Neural cell (in vitro differentiated cells): ENCODE measurements around the gene A1CF. TPM values are rescaled to one million over a fixed set of nuclear protein-coding genes. Genes with fewer than 3 reads are reported as not detected.

Source experiments
- H2AFZ ChIP-seq: fragments of 200-600, 300-800 bp; sonication (generic), shearing (Covaris generic); 2 replicates; pipeline ENCODE4 v1.6.0; 2014; ENCODE audit warnings: low read depth, mild to moderate bottlenecking, antibody characterized with exemption, low read length, moderate library complexity
- H3F3A ChIP-seq: fragments of 200-600 bp; shearing (Covaris generic); 2 replicates; pipeline ENCODE4 v1.6.1; 2016; ENCODE audit warnings: mild to moderate bottlenecking, moderate library complexity, mixed read lengths, antibody characterized with exemption, low read length; ENCODE audit not compliant: insufficient read depth, poor library complexity, severe bottlenecking
- H3K27ac ChIP-seq: fragments of 200-600, 300-800 bp; sonication (generic), shearing (Covaris generic); 2 replicates; pipeline ENCODE4 v1.5.1; 2014; ENCODE audit warnings: mild to moderate bottlenecking, low read length, moderate library complexity
- H3K27me3 ChIP-seq: fragments of 300-800, 200-600 bp; sonication (generic), shearing (Covaris generic); 2 replicates; pipeline ENCODE4 v1.6.0; 2014; ENCODE audit warnings: mild to moderate bottlenecking, low read depth, low read length, moderate library complexity; ENCODE audit not compliant: insufficient read depth
- H3K36me3 ChIP-seq: fragments of 300-800, 200-600 bp; sonication (generic), shearing (Covaris generic); 2 replicates; pipeline ENCODE4 v1.5.1; 2014; ENCODE audit warnings: mild to moderate bottlenecking, antibody characterized with exemption, low read length, moderate library complexity; ENCODE audit not compliant: insufficient read depth
- H3K4me2 ChIP-seq: fragments of 300-800, 200-600 bp; sonication (generic), shearing (Covaris generic); 2 replicates; pipeline ENCODE4 v1.6.0; 2014; ENCODE audit warnings: mild to moderate bottlenecking, low read length
- H3K4me3 ChIP-seq: fragments of 300-800, 200-600 bp; sonication (generic), shearing (Covaris generic); 2 replicates; pipeline ENCODE4 v1.5.1; 2014; ENCODE audit warnings: mild to moderate bottlenecking, low read length, moderate library complexity
- H3K79me2 ChIP-seq: fragments of 200-600 bp; shearing (Covaris generic); replicated peaks from 2 replicates; pipeline ENCODE4 v1.6.0; 2014; ENCODE audit warnings: mild to moderate bottlenecking, low read length, moderate library complexity; ENCODE audit not compliant: insufficient read depth
- H3K9ac ChIP-seq: fragments of 300-800, 200-600 bp; sonication (generic), shearing (Covaris generic); 2 replicates; pipeline ENCODE4 v1.6.1; 2016; ENCODE audit warnings: mild to moderate bottlenecking, low read length, mixed read lengths
- H3K9me2 ChIP-seq: fragments of 200-600 bp; shearing (Covaris generic); 2 replicates; pipeline ENCODE4 v1.6.1; 2016; ENCODE audit warnings: mild to moderate bottlenecking, low read length, mixed read lengths; ENCODE audit not compliant: insufficient read depth
- H3K9me3 ChIP-seq: fragments of 200-600, 300-800 bp; sonication (generic), shearing (Covaris generic); 2 replicates; pipeline ENCODE4 v1.6.1; 2016; ENCODE audit warnings: mild to moderate bottlenecking, mixed run types, low read length, moderate library complexity, mixed read lengths
- H4K20me1 ChIP-seq: fragments of 200-600 bp; shearing (Covaris generic); 2 replicates; pipeline ENCODE4 v1.6.1; 2016; ENCODE audit warnings: mild to moderate bottlenecking, mixed run types; ENCODE audit not compliant: insufficient read depth
- CTCF ChIP-seq: fragments of 450-650 bp; IDR thresholded peaks from 2 replicates; pipeline ENCODE4 v1.5.1; 2014; ENCODE audit warnings: antibody characterized with exemption, mild to moderate bottlenecking, moderate library complexity; ENCODE audit not compliant: poor library complexity, severe bottlenecking
- EP300 ChIP-seq: fragments of 450-650 bp; conservative IDR thresholded peaks from 2 replicates; pipeline ENCODE4 v1.6.1; 2014; ENCODE audit warnings: antibody characterized with exemption, mild to moderate bottlenecking, moderate library complexity; ENCODE audit not compliant: poor library complexity, severe bottlenecking
- EZH2 ChIP-seq: fragments of 200-600, 300-800 bp; shearing (Covaris generic), sonication (generic); IDR thresholded peaks from 2 replicates; pipeline ENCODE4 v1.6.1; 2014; ENCODE audit warnings: antibody characterized with exemption, low read length, borderline replicate concordance, mild to moderate bottlenecking; ENCODE audit not compliant: insufficient read depth, poor library complexity, severe bottlenecking
- MXI1 ChIP-seq: fragments of 450-650 bp; conservative IDR thresholded peaks from 2 replicates; pipeline ENCODE4 v1.6.1; 2014; ENCODE audit warnings: antibody characterized with exemption, mild to moderate bottlenecking; ENCODE audit not compliant: poor library complexity, severe bottlenecking
- POLR2AphosphoS5 ChIP-seq: IDR thresholded peaks from 2 replicates; pipeline ENCODE4 v1.6.1; 2012
- RAD21 ChIP-seq: fragments of 450-650 bp; conservative IDR thresholded peaks from 2 replicates; pipeline ENCODE4 v1.6.1; 2014; ENCODE audit warnings: antibody characterized with exemption, mild to moderate bottlenecking, moderate library complexity
- REST ChIP-seq: IDR thresholded peaks from 2 replicates; pipeline ENCODE4 v1.6.1; 2012; ENCODE audit warnings: borderline replicate concordance
- SMC3 ChIP-seq: fragments of 450-650 bp; conservative IDR thresholded peaks from 2 replicates; pipeline ENCODE4 v1.6.1; 2014; ENCODE audit warnings: antibody characterized with exemption, mild to moderate bottlenecking, moderate library complexity; ENCODE audit not compliant: poor library complexity
- TAF1 ChIP-seq: IDR thresholded peaks from 2 replicates; pipeline ENCODE4 v1.6.1; 2012; ENCODE audit warnings: low read depth
- polyA plus RNA-seq: library from polyadenylated mRNA; depleted of rRNA; stranded (reverse); fragments of >200 nt; gene quantifications from 2 replicates; pipeline ENCODE4 v1.2.3, GENCODE V29; 2014

A1CF gene
- polyA plus RNA-seq, 1 donor from 2014 or later: not detected

GRCh38 chr10:50846753-50847152, 38.7 kb downstream of the A1CF start:
- H3F3A ChIP-seq: no peaks in the 10 kb centered on the region
- TF ChIP-seq REST: no peak
- TF ChIP-seq CTCF: no peak
- no peak for TF ChIP-seq MXI1
- TF ChIP-seq EZH2: no peak
- TF ChIP-seq TAF1: no peak
- no peak for TF ChIP-seq RAD21
- TF ChIP-seq POLR2AphosphoS5: no peak
- TF ChIP-seq SMC3: no peak
- TF ChIP-seq EP300: no peak
- no peaks in the 10 kb centered on the region for H3K9me3 ChIP-seq
- H3K9ac ChIP-seq: no peak overlapping the region
- no peaks in the 10 kb centered on the region for H3K9me2 ChIP-seq
- no peak overlapping the region for H3K4me3 ChIP-seq
- H3K36me3 ChIP-seq: no peaks in the 10 kb centered on the region
- no peak overlapping the region for H3K4me2 ChIP-seq
- H4K20me1 ChIP-seq: no peaks in the 10 kb centered on the region
- no peaks in the 10 kb centered on the region for H3K79me2 ChIP-seq
- H3K27ac ChIP-seq: no peak overlapping the region
- H2AFZ ChIP-seq: no peak overlapping the region
- H3K27me3 ChIP-seq: no peaks in the 10 kb centered on the region

GRCh38 chr10:50837095-50837494, 48.3 kb downstream of the A1CF start:
- H2AFZ ChIP-seq: no peak overlapping the region
- no peaks in the 10 kb centered on the region for H3K79me2 ChIP-seq
- no peak overlapping the region for H3K9ac ChIP-seq
- no peak overlapping the region for H3K27ac ChIP-seq
- H4K20me1 ChIP-seq: no peaks in the 10 kb centered on the region
- H3K4me3 ChIP-seq: no peak overlapping the region
- H3K9me2 ChIP-seq: no peaks in the 10 kb centered on the region
- H3F3A ChIP-seq: no peaks in the 10 kb centered on the region
- H3K27me3 ChIP-seq: no peaks in the 10 kb centered on the region
- no peaks in the 10 kb centered on the region for H3K9me3 ChIP-seq
- TF ChIP-seq POLR2AphosphoS5 (no peak), CTCF (no peak), TAF1 (no peak), EP300 (no peak), REST (no peak), EZH2 (no peak), SMC3 (no peak), RAD21 (no peak), MXI1 (no peak)
- no peaks in the 10 kb centered on the region for H3K36me3 ChIP-seq
- no peak overlapping the region for H3K4me2 ChIP-seq
